Measurements from ENCODE around the gene CSN3.
"Not testable (repeated sequence)": the region's sequence is repeated elsewhere in the genome, so short reads cannot be mapped to it uniquely, and the experiment has no call there.

CSN3 gene, protein sequence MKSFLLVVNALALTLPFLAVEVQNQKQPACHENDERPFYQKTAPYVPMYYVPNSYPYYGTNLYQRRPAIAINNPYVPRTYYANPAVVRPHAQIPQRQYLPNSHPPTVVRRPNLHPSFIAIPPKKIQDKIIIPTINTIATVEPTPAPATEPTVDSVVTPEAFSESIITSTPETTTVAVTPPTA

DNA sequence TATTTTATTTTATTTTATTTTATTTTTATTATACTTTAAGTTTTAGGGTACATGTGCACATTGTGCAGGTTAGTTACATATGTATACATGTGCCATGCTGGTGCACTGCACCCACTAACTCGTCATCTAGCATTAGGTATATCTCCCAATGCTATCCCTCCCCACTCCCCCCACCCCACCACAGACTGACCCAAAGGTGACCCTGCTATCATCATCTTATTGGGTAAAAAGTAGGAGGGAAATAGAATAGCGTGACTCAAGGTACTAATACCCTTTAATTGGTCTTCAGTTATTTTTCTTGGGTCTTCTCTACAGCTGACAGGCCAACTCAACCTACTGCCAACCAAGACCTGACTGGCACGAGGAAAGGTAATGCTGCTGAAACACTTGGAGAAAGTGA lies at the start of gene CSN3:
Gene CSN3, plus strand, starts transcription at position 301 of the 400 bp plus-strand sequence. CDS start 2,223 bp downstream, outside the sequence.
- not testable (repeated sequence) for DNase-seq

DNA sequence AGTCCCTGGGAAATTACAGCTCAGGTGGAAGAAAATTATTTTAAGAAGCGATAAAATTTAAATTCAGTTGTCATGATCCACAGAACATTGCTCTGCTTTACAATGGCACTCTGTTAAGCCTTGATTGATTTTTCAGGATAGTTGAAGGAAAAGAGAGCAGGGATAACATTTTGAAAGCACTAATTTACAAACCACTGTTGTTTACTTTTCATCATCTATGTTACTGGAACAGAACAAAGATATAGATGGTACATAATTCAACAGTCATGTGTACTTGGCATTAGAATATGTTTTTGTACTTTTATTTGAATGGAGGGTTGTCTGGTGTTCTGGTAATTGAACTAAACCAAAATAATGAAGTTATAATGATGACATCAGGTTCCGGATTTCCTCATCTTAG lies 49.5 kb upstream of the CSN3 start:
- DNase-seq = no peak

DNA sequence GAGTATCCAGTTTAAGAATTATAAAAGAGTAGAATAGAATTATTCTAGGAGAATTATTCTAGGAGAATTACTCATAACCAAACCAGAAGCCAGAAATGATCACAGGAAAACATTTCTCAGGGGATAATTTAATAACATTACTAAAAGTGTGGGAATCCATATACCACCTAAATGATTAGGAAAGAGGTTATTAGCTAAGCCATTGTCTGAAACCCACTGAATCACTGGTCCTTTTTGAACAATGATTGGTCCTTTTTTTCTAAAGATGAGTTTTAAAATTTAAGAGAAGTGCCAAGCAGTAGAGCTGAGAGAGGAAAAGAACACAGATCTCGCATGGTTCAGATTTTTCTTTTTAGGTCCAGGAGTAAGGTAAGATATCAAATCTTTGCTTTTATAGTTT lies 47.0 kb upstream of the CSN3 start, which contains the start of gene ODAM:
Gene ODAM, plus strand, starts transcription at position 301 of the 400 bp plus-strand sequence. CDS start 819 bp downstream, outside the sequence.
- no peak for DNase-seq

DNA sequence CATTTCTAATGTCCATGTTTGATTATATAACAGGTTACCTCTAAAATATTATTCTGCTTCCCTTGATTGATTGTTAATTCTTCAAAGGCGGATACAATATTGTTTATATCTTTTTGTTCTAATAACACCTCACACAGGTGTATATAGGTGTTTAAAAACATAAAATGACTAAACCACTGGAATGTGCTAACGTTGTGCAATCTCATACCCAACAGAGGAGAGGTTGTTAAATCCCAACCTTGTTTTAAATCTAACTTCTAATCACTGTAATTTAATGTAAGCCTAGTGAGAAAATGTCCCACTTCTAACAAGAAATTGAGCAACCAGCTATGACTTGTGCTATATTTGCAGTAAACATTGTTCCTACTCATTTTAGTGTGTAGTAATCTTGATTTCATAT lies 45.5 kb upstream of the CSN3 start:
- DNase-seq = no peak

DNA sequence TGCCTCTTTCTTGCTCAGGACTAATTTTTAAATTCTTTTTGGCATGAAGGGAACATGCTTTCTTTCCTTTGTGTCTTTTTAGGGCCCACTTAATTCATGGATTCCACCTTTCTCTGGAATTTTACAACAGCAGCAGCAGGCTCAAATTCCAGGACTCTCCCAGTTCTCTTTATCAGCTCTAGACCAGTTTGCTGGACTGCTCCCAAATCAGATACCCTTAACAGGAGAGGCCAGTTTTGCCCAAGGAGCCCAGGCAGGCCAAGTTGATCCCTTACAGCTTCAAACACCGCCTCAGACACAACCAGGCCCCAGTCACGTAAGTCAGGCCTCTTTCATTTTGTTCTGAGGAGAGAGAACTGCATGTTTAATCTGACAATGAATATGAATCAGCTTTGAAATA lies 44.6 kb upstream of the CSN3 start:
- DNase-seq = no peak

DNA sequence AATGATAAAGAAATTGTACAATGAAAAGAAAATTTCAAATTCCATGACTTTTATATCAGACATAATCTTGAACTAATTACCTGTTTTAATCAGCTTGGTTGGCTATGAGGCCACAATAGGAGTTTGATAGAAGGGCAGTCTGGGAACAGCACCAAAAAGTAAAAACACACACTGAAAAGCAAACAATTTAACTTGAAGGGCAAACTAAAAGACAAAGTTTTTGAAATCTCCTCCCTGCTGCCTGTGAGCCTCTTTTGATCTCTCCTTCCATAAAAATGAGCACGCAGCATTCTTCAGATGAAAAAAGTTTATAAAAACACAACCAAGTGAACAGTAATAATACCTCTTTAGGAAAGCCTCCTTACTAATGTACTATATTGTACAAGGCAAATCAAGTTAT lies 38.8 kb upstream of the CSN3 start:
- no peak for DNase-seq

DNA sequence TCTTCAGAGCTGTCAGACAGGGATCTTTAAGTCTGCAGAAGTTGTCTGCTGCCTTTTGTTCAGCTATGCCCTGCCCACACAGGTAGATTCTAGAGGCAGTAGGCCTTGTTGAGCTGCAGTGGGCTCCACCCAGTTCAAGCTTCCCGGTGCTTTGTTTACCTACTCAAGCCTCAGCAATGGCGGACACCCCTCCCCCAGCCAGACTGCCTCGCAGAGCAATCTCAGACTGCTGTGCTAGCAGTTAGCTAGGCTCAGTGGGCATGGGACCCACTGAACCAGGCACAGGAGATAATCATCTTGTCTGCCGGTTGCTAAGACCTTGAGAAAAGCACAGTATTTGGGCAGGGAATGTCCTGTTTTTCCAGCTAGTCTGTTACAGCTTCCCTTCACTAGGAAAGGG lies 29.6 kb upstream of the CSN3 start:
- DNase-seq = not testable (repeated sequence)

DNA sequence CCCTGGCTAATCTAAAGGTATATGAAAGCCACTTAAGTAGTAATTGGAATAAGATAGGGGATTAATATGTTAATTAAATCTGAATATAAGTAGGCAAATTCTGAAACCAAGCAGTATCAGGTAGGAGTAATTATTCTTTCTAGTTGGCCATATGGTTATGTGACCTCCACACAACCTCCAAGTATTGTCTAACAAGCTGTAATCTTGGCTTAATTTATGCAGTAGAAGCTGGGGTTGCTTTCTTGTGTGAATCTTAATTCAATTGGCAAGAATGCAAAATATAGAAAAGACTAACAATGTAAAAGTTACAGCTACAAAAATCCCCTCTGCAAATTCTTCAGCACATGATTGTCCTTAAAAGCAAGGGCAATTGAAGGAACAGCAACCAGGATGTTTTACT lies 26.3 kb upstream of the CSN3 start:
- not testable (repeated sequence) for DNase-seq

DNA sequence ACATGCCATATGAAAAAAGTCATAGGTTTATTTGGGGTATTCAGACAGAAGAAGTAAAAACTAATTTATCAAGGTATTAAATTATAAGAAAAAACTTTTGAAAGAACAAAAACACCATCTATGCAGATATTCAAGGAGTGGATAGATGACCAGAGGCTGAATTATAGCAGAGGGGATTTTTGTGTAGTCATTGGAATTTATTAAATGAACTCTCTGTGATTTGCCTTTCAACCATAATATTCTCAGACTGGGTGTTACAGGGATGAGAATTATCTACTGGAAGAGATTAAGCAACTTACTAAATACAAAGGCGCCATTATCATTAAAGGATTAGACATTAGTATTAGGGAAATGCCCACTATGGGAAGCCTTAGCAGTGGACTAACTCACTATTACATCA lies 25.8 kb upstream of the CSN3 start:
- not testable (repeated sequence) for DNase-seq

DNA sequence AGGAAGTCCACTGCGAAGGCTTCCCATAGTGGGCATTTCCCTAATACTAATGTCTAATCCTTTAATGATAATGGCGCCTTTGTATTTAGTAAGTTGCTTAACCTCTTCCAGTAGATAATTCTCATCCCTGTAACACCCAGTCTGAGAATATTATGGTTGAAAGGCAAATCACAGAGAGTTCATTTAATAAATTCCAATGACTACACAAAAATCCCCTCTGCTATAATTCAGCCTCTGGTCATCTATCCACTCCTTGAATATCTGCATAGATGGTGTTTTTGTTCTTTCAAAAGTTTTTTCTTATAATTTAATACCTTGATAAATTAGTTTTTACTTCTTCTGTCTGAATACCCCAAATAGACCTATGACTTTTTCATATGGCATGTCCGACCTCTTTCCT lies 21.0 kb upstream of the CSN3 start:
- DNase-seq = not testable (repeated sequence)

DNA sequence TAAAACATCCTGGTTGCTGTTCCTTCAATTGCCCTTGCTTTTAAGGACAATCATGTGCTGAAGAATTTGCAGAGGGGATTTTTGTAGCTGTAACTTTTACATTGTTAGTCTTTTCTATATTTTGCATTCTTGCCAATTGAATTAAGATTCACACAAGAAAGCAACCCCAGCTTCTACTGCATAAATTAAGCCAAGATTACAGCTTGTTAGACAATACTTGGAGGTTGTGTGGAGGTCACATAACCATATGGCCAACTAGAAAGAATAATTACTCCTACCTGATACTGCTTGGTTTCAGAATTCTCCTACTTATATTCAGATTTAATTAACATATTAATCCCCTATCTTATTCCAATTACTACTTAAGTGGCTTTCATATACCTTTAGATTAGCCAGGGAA lies 20.6 kb upstream of the CSN3 start:
- DNase-seq = not testable (repeated sequence)

DNA sequence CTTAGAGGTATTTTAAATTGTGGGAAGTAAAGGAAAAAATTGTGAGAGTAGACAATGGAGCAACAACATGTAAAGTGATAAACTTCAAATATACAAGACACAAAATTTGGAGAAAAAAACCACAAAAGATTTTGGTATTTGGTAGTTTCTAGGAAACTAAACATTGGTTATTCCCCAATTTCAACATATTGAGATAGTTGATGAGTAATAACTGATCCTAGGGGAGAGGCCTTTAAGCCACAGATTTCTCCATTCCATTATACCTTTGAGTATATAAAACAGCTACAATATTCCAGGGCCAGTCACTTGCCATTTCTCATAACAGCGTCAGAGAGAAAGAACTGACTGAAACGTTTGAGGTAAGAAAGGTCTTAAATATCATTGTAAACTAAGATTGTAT lies 16.6 kb upstream of the CSN3 start, which contains the start of gene FDCSP:
Gene FDCSP, plus strand, starts transcription at position 301 of the 400 bp plus-strand sequence. CDS start 5,071 bp downstream, outside the sequence.
- DNase-seq = no peak

DNA sequence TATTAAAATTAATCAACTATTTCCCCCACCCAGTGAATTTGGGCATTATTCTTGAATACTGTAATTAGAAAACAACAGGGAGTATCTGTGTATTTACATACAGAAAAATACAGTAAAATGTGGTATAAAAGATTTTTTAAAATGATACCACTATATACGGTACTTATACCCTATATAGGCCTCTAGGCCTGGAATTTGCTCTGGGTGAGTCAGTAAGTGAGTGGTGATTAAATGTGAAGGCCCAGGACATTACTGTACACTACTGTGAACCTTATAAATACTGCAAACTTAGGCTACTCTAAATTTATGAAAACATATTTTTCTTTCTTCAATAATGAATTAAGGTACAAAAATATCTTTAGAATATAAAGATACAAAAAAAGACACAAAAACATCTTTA lies 6.3 kb upstream of the CSN3 start:
- DNase-seq = no peak

DNA sequence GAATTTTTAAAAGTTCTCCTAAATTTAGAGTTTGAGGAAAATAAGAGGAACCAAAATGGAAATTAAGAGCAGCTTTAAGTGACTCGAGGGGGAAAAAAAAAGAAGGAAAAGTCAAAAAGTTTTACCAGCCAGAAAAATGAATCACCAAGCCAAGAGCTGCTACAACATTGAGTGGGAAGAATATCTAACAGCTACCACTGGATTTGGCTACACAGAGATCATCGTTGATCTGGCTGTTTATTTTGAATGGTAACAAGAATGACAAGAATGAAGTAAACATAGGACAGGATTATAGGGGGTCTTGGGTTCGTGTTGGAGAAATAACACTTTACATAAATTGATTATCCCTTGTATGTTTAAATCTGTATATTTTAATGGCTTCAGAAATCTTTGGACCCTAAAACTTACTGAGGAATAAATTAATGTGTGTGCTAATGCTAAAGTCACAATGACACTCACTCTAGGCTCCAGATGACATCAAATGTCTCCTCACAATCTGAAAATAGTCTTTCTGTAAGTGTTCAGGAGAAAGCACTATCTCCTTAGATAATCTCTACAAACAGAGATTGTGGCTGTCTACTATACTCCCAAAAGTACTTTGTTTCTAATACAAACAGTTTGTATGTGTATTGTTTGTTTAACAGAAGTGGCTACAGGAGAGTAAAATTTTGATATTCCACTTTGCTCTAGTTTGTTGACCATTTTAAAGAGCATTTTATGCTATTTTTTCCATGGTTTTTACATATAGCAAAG lies 3.1 kb upstream of the CSN3 start:
- no peak for DNase-seq

DNA sequence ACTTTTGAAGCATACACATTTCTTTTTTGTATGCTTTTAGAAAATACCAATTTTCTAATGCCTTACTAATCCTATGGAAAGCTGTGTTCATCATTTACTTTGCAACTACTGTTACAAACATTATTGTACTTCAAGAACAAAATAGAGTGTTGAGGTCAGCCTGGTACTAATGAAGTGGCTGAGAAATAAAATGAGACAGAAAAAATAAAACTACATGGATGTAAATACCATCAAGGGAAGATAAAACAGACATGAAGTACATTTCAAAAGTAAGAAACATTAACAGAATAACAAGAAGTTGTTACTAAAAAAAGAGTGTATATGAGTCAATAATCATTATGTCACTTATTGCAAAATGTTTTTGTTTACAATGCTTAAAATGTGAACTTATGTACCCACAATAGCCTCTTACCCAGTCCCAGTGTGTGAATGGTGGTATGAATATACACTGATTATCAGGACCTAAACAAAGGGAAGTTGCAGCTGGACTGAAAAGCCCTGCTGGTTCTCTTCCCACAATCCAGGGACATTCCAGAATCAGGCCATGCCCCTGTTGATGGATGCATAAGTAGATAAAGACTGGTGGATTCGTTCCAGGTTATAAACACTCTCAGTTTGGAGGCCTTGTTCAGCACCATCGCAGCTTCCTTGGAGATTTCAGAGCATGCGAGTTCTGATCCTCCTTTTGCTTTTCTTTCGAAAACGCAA lies 2.4 kb upstream of the CSN3 start:
- DNase-seq = no peak

DNA sequence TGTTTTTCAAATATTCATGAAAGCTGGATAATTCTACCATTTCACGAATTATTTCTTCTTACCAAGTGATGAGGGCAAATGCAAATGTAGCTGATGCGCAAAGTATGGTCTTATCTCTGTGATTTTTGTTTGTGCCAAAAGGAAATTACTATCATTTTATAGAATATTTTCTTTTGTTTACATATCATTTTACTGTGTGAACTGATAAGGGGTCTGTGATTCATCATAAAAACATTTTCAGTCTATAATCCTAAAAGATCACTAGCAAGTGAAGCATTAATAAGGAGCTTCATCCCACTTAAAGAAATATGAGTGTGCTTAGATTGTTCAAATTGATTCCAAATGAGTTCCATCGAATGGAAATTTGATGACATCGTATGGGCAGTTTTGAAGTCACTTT lies 694 bp downstream of the CSN3 start:
- no peak for DNase-seq

DNA sequence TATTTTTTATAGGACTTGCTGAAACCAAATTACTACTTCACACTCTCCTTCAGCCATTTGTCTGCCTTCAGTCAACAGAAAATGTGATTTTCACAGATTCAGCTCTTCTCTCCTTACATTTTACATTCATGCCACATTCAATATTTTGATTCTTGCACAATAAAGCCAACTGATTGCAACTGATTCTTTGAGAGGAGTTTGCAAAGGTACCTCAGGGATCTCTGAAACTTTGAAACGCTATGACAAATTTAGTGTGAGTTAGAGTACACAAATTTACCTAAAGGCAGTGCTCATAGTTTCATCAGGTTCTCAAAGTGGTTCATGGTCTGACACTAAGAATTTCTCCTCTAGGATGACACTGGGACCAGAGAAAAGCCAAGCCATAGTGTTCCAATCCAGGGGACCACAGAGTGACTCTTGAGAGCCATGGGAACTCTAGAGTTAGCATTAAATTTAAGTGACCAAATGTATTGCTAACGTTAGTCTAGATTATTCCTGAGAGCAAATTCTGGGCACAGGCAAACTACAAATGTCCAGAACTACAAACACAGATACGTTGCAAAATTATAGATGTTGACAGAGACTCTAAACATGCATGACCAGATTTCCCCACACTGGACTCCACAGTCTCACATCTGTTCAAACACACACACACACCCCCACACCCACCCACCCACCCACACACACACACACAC lies 9.0 kb downstream of the CSN3 start:
- no peak for DNase-seq

DNA sequence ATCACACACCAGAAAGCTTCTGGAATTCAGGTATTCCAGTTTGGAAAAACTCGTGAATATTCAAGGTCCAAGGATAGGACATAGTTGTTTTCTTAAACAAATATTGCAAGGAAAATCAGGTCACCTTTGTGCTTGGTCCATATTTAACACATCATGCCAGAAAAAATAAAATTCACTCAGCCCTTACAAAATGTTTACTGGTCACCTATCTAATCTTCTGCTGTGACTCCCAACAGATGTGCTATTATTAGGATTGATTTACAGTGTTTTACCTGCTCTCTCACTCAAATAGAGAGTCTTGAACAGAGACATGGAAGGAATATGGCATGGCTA lies 9.5 kb downstream of the CSN3 start:
- no peak for DNase-seq

DNA sequence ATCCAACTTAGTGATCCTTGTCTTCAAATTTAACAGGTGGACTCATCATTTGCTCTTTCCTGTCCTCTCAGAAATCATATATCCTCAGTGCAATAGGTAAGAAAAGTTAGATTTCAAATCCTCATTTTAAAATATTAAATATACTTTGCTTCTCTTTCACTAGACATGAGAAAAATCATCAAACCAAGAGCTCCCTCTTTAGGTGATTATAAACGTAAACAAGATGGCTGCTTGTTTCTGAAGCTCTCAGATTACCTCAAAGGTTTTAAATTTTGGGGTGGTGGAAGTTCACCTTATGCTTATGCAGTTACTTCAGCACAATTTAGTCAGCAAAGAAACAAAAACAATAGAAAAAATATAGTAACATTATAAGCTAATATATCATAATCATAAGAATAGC lies 27.3 kb downstream of the CSN3 start:
- no peak for DNase-seq

DNA sequence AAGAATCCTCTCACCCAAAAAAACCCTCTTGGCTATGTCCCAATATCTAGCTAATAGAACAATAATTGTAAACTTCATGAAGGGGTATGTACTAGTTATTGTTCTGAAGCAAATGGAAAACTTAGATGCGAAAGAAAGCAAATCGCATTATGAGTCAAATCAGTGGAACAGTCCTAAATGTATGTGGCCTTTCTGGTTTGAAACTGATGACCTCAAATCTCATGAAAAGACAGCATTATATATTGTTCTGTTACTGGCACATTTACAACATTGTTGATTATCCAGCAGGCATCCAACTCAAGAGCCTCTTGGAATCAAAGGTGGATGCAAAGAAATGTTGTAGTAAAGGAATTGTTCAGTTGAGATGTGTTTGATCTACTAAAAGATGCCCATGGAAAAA lies 34.7 kb downstream of the CSN3 start:
- DNase-seq = no peak

DNA sequence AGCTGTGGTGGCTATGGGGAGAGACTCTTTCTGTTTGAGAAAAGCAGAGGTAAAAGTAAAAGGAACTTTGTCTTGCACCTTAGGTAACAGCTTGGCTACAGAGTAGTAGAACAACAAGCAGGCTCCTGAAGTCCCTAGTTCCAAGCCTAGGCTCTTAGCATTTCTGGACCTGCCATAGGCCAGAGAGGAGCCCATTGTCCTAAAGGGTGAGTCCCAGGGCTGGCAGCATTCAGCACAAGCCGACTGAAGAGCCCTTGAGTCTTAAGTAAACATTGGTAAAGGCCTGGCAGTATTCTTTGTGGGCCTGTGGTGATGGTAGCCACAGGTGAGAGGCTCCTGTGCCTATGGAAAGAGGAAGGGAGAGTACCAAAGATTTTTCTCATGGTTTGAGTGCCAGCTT lies 38.2 kb downstream of the CSN3 start:
- DNase-seq = no peak

DNA sequence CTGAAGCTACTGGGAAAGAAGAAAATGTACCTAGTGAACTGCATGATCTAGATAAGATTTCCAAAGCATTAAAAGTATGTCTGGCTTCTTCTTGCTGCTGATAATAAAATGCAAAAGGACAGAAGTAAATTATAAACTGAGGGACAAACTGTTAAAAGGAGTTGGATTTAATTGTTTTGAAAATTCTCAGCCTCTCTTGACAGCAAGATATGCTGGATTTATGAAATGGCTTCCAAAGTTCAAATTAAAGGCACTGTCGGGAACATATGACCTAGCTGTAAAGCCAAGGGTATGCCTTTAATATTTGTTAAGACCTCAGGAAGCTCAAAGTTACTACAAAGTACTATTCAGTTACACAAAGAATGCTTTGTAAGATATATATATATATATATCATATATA lies 46.3 kb downstream of the CSN3 start:
- no peak for DNase-seq

DNA sequence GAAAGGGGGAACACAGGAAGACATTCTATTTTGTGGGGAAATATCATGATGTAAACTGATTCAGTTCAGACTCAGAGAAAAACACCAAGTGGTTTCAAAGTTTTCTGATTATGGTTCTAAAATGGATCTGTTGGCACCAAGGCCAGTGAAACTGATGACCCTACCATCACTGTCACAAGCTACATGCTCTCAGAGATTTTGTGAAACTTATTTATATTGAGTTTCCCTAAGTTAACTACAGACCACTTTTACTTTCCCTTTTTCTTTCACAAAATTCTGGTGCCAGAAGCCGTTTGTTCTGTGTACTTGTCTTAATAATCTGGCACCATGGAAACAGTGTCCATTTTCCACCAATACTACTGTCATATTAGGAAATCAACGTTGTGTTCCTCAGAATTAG lies 48.9 kb downstream of the CSN3 start:
- no peak for DNase-seq

All from left hindlimb (tissue), 1 donor.